K562 (cell line): Measurements from ENCODE around the gene TMPRSS6. TPM values are rescaled to one million over a fixed set of nuclear protein-coding genes. Genes with fewer than 3 reads are reported as not detected.

Experiments used
- ATAC-seq: fragments of 200-7000 bp; cut with Tn5 transposase; 3 replicates; pipeline ENCODE4 v1.9.1; 2020; ENCODE audit warnings: moderate library complexity
- BruUV-seq: library from RNA; stranded (reverse); fragments of 400-500 nt; replicated peaks from 2 replicates; lab custom pipeline; 2021; lab: Mats Ljungman, UMichigan
- CTCF ChIA-PET: fragments of 300-600 bp; formaldehyde crosslinking; extraction: SDS; loops from one replicate; lab custom pipeline; 2021; ENCODE audit warnings: low intra/inter-chr PET ratio; lab: Yijun Ruan, JAX
- POLR2A ChIA-PET: fragments of 300-600, 350-650 bp; sonication (Branson Sonifier 250); formaldehyde crosslinking; extraction: SDS; loops from one replicate; lab custom pipeline; 2021; ENCODE audit warnings: antibody characterized with exemption, inconsistent platforms; lab: Yijun Ruan, JAX
- DNase-seq, 4 experiments: peaks; one replicate each; pipeline versions ENCODE4 v3.0.0 to v3.0.0-alpha.2; 2011 to 2018; ENCODE audit warnings: low spot score in 3 of 4, mixed read lengths in 3 of 4; ENCODE audit errors: extremely low read depth in 1 of 4
- FAIRE-seq: peaks from 2 replicates; lab custom pipeline; 2011; peaks lifted over from hg19 to GRCh38; lab: Jason Lieb, UNC
- H2AFZ ChIP-seq: 2 replicates; pipeline ENCODE4 v1.6.0; 2011; ENCODE audit warnings: low read depth, low read length, control low read depth, inconsistent platforms
- H3K27ac ChIP-seq: fragments of 200-600 bp; 3 replicates; pipeline ENCODE4 v1.8.0; 2011; ENCODE audit warnings: low read depth, mild to moderate bottlenecking, control low read depth, inconsistent platforms, low read length, moderate library complexity, mixed read lengths; ENCODE audit errors: extremely low read depth
- H3K27me3 ChIP-seq, 2 experiments: fragments of 300-600 bp in 1 of 2; 2 replicates in 1 of 2; 3 replicates in 1 of 2; pipeline versions ENCODE4 v1.6.0 to v1.8.0; 2011; ENCODE audit warnings: inconsistent platforms in 2 of 2, low read length in 2 of 2, mild to moderate bottlenecking in 1 of 2, mixed read lengths in 1 of 2, moderate library complexity in 1 of 2; ENCODE audit not compliant: control insufficient read depth in 2 of 2, insufficient read depth in 2 of 2
- H3K36me3 ChIP-seq: fragments of 300-600 bp; 3 replicates; pipeline ENCODE4 v1.8.0; 2011; ENCODE audit warnings: mild to moderate bottlenecking, low read length, inconsistent platforms; ENCODE audit not compliant: control insufficient read depth, insufficient read depth
- H3K4me1 ChIP-seq, 2 experiments: fragments of 200-600 bp in 1 of 2; replicated peaks in 1 of 2; 2 replicates in 1 of 2; 3 replicates in 1 of 2; pipeline versions ENCODE4 v1.5.1 to v1.8.0; 2011; ENCODE audit warnings: inconsistent platforms in 2 of 2, low read length in 2 of 2, mild to moderate bottlenecking in 1 of 2, mixed read lengths in 1 of 2, moderate library complexity in 1 of 2; ENCODE audit not compliant: control insufficient read depth in 2 of 2, insufficient read depth in 2 of 2
- H3K4me2 ChIP-seq: 2 replicates; pipeline ENCODE4 v1.6.1; 2011; ENCODE audit warnings: low read length, control low read depth, inconsistent platforms, mixed read lengths; ENCODE audit not compliant: insufficient read depth
- H3K4me3 ChIP-seq: fragments of 200-600 bp; sonication (generic), shearing (Covaris generic); 2 replicates; pipeline ENCODE4 v1.5.1; 2016; ENCODE audit warnings: control low read depth, inconsistent platforms
- H3K79me2 ChIP-seq: fragments of 200-600 bp; 3 replicates; pipeline ENCODE4 v1.8.0; 2011; ENCODE audit warnings: low read length, inconsistent platforms; ENCODE audit not compliant: control insufficient read depth, insufficient read depth
- H3K9ac ChIP-seq, 2 experiments: 2 replicates each; pipeline versions ENCODE4 v1.6.0 to v1.6.1; 2011; ENCODE audit warnings: low read depth in 2 of 2, low read length in 2 of 2, control low read depth in 1 of 2, inconsistent platforms in 1 of 2, mild to moderate bottlenecking in 1 of 2, mixed read lengths in 1 of 2; ENCODE audit not compliant: insufficient read depth in 1 of 2
- H3K9me1 ChIP-seq: one replicate; pipeline ENCODE4 v1.6.0; 2011; ENCODE audit warnings: inconsistent platforms, mild to moderate bottlenecking, low read length, moderate library complexity; ENCODE audit not compliant: control insufficient read depth, insufficient read depth
- H3K9me3 ChIP-seq: replicated peaks from 2 replicates; pipeline ENCODE4 v1.5.1; 2011; ENCODE audit warnings: low read depth, low read length, inconsistent platforms; ENCODE audit not compliant: control insufficient read depth, insufficient read depth
- H4K20me1 ChIP-seq: replicated peaks from 2 replicates; pipeline ENCODE4 v1.6.1; 2011; ENCODE audit warnings: low read length, inconsistent platforms, mixed read lengths; ENCODE audit not compliant: control insufficient read depth, insufficient read depth
- ZNF165 ChIP-seq: fragments of 250-450 bp; sonication (Bioruptor Pico); IDR thresholded peaks from 2 replicates; pipeline ENCODE4 v1.4.0; 2020; ENCODE audit warnings: borderline replicate concordance
- WGBS: fragments of 100-300 bp; shearing (Covaris generic); methylation state at CpG from one replicate; pipeline ENCODE4 v1.1.6; 2016; ENCODE audit warnings: low coverage, mixed read lengths; ENCODE audit not compliant: insufficient coverage; ENCODE audit errors: missing lambda C conversion rate; 5-methylcytosine and 5-hydroxymethylcytosine counted together
- in situ Hi-C: fragments of 300-500 bp; cut with MboI; formaldehyde crosslinking; loops from 4 replicates; pipeline ENCODE4 v1.15.0; 2018; ENCODE audit warnings: inconsistent platforms, mixed read lengths
- intact Hi-C: fragments of 100-400 bp; cut with micrococcal nuclease; formaldehyde crosslinking; loops from 2 replicates; pipeline ENCODE4 v1.14.2; 2022
- polyA plus RNA-seq, 8 experiments: library from polyadenylated mRNA; depleted of rRNA in 4 of 8; stranded (reverse) in 5 of 8; unstranded in 3 of 8; fragments of >200 nt; fragmentation: Nextera tagmentation in 2 of 8; fragmentation: Illumina TruSeq in 1 of 8; extraction: Ambion mirVana in 2 of 8; extraction: Trizol in 1 of 8; gene quantifications; 2 replicates each; pipeline versions ENCODE4 v1.2.1 to v1.2.3, GENCODE V29; 2011 to 2014; ENCODE audit warnings: inconsistent platforms in 1 of 8, missing spikeins in 1 of 8
- total RNA-seq, 7 experiments: library from RNA; depleted of rRNA in 6 of 7; stranded (reverse); fragments of >200 nt in 6 of 7; fragmentation: Illumina TruSeq in 2 of 7; extraction: Trizol in 2 of 7; gene quantifications; 2 replicates each; pipeline versions ENCODE4 v1.2.1 to v1.2.3, GENCODE V29; 2011 to 2021; ENCODE audit warnings: low replicate concordance in 1 of 7
- TF ChIP-seq, protein P1 (sequence below): fragments of 450-650 bp; IDR thresholded peaks from 2 replicates; pipeline ENCODE4 v1.6.1; 2016; ENCODE audit warnings: mild to moderate bottlenecking, moderate library complexity

Gene TMPRSS6
- total and polyA plus RNA-seq, 9 of the 15 experiments (the other 6 are each of a cell fraction or from before 2014, with no cell fraction given) = 0.03 TPM; not detected in 8

DNA sequence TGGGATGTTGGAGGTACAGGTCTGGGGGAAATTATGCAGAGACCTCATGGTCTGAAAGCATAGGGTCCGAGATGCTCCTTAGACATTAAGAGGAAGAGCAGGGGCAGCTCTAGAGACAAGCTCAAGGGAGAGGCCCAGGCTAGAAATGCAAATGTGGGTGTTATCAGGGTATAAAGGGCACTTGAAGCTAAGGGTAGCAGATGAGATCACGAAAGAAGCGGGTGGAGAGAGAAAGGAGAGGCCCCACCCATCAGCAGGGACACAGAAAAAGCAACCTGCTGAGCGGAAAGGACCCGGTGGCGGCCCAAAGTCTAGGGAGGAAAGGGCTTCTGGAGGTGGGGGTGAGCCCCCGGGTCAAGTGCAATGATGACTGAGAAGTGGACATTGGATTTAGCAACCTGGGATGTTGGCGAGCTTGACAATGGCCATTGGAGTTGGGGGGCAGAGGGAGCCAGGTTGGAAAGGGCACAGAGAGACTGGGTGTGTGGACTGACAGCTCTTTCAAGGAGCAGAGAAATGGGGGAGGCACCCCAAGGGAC is 8.9 kb downstream of the TMPRSS6 start:
- TF ChIP-seq ZNF165 = no peak
- TF ChIP-seq, protein P1, sequence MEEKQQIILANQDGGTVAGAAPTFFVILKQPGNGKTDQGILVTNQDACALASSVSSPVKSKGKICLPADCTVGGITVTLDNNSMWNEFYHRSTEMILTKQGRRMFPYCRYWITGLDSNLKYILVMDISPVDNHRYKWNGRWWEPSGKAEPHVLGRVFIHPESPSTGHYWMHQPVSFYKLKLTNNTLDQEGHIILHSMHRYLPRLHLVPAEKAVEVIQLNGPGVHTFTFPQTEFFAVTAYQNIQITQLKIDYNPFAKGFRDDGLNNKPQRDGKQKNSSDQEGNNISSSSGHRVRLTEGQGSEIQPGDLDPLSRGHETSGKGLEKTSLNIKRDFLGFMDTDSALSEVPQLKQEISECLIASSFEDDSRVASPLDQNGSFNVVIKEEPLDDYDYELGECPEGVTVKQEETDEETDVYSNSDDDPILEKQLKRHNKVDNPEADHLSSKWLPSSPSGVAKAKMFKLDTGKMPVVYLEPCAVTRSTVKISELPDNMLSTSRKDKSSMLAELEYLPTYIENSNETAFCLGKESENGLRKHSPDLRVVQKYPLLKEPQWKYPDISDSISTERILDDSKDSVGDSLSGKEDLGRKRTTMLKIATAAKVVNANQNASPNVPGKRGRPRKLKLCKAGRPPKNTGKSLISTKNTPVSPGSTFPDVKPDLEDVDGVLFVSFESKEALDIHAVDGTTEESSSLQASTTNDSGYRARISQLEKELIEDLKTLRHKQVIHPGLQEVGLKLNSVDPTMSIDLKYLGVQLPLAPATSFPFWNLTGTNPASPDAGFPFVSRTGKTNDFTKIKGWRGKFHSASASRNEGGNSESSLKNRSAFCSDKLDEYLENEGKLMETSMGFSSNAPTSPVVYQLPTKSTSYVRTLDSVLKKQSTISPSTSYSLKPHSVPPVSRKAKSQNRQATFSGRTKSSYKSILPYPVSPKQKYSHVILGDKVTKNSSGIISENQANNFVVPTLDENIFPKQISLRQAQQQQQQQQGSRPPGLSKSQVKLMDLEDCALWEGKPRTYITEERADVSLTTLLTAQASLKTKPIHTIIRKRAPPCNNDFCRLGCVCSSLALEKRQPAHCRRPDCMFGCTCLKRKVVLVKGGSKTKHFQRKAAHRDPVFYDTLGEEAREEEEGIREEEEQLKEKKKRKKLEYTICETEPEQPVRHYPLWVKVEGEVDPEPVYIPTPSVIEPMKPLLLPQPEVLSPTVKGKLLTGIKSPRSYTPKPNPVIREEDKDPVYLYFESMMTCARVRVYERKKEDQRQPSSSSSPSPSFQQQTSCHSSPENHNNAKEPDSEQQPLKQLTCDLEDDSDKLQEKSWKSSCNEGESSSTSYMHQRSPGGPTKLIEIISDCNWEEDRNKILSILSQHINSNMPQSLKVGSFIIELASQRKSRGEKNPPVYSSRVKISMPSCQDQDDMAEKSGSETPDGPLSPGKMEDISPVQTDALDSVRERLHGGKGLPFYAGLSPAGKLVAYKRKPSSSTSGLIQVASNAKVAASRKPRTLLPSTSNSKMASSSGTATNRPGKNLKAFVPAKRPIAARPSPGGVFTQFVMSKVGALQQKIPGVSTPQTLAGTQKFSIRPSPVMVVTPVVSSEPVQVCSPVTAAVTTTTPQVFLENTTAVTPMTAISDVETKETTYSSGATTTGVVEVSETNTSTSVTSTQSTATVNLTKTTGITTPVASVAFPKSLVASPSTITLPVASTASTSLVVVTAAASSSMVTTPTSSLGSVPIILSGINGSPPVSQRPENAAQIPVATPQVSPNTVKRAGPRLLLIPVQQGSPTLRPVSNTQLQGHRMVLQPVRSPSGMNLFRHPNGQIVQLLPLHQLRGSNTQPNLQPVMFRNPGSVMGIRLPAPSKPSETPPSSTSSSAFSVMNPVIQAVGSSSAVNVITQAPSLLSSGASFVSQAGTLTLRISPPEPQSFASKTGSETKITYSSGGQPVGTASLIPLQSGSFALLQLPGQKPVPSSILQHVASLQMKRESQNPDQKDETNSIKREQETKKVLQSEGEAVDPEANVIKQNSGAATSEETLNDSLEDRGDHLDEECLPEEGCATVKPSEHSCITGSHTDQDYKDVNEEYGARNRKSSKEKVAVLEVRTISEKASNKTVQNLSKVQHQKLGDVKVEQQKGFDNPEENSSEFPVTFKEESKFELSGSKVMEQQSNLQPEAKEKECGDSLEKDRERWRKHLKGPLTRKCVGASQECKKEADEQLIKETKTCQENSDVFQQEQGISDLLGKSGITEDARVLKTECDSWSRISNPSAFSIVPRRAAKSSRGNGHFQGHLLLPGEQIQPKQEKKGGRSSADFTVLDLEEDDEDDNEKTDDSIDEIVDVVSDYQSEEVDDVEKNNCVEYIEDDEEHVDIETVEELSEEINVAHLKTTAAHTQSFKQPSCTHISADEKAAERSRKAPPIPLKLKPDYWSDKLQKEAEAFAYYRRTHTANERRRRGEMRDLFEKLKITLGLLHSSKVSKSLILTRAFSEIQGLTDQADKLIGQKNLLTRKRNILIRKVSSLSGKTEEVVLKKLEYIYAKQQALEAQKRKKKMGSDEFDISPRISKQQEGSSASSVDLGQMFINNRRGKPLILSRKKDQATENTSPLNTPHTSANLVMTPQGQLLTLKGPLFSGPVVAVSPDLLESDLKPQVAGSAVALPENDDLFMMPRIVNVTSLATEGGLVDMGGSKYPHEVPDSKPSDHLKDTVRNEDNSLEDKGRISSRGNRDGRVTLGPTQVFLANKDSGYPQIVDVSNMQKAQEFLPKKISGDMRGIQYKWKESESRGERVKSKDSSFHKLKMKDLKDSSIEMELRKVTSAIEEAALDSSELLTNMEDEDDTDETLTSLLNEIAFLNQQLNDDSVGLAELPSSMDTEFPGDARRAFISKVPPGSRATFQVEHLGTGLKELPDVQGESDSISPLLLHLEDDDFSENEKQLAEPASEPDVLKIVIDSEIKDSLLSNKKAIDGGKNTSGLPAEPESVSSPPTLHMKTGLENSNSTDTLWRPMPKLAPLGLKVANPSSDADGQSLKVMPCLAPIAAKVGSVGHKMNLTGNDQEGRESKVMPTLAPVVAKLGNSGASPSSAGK = no peak
- TF ChIP-seq, all 486 proteins: peak for 0

More for the DNA sequence above, 8.9 kb downstream of the TMPRSS6 start:
- H3K27ac ChIP-seq = no peak overlapping the region
- H3K27me3 ChIP-seq = peaks cover 18 to 60% of the 10 kb centered on the region in 2 experiments; a peak in 3 of 5 replicates
- DNase-seq = no peak
- no peaks in the 10 kb centered on the region for H3K4me1 ChIP-seq
- intact Hi-C loops = no loop called here
- no peak overlapping the region for H3K9ac ChIP-seq
- no peaks in the 10 kb centered on the region for H3K79me2 ChIP-seq
- peaks cover 9% of the 10 kb centered on the region for H4K20me1 ChIP-seq
- no peak overlapping the region for H3K4me3 ChIP-seq
- H3K9me3 ChIP-seq = no peaks in the 10 kb centered on the region
- ChIA-PET CTCF (no interaction called here), POLR2A (interaction anchor here (0.5 to 0.7 kb wide), 2 partner anchors 177 to 503 kb away, joined by 3 read pairs; no protein-coding TSS in a partner anchor)
- in situ Hi-C loops = no loop called here
- 0% methylated on average over 8 of the region's 8 CpGs for WGBS
- H3K36me3 ChIP-seq = no peaks in the 10 kb centered on the region
- no peak for ATAC-seq
- H3K9me1 ChIP-seq = no peaks in the 10 kb centered on the region
- BruUV-seq = no TSS peak
- H3K4me2 ChIP-seq = no peak overlapping the region
- no peak overlapping the region for H2AFZ ChIP-seq
- no peak for FAIRE-seq
